ENCODE results near the gene RAB2B.
"Not testable (repeated sequence)": the region's sequence is repeated elsewhere in the genome, so short reads cannot be mapped to it uniquely, and the experiment has no call there.

RAB2B gene

DNA sequence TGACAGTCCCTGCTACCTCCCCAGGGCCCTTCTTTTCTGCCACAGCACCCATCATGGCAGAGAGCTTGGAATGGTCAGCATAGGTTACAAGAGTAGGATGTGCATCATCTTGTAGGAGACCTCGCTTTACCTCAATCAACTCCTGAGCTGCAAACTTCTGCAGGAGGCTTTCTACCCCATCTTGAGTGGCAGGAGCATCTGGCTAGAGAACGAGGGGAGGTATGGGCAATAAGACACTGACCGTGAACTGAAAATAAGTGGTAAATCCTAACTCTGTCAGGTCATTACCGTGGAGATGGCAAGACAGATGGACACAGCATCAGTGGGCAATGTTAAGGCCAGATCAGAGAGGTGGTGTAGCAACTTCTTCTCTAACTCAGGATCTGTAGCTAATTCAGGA, 26.6 kb upstream of the RAB2B start:
- ATAC-seq (no peak), DNase-seq (no peak)
- no peaks in the 10 kb centered on the region for H3K9me3 Mint-ChIP-seq
- H3K4me3 Mint-ChIP-seq = no peak overlapping the region
- peaks cover 75% of the 10 kb centered on the region for H3K4me1 Mint-ChIP-seq
- peak overlapping the region in 1 of 2 donors; percentile 23 for H3K27ac Mint-ChIP-seq
- no peaks in the 10 kb centered on the region for H3K27me3 Mint-ChIP-seq

GRCh38 chr14:21501568-21501967, 24.8 kb upstream of the RAB2B start:
- Mint-ChIP-seq H3K27ac (no peak overlapping the region), H3K9me3 (no peaks in the 10 kb centered on the region), H3K27me3 (no peaks in the 10 kb centered on the region)

DNA sequence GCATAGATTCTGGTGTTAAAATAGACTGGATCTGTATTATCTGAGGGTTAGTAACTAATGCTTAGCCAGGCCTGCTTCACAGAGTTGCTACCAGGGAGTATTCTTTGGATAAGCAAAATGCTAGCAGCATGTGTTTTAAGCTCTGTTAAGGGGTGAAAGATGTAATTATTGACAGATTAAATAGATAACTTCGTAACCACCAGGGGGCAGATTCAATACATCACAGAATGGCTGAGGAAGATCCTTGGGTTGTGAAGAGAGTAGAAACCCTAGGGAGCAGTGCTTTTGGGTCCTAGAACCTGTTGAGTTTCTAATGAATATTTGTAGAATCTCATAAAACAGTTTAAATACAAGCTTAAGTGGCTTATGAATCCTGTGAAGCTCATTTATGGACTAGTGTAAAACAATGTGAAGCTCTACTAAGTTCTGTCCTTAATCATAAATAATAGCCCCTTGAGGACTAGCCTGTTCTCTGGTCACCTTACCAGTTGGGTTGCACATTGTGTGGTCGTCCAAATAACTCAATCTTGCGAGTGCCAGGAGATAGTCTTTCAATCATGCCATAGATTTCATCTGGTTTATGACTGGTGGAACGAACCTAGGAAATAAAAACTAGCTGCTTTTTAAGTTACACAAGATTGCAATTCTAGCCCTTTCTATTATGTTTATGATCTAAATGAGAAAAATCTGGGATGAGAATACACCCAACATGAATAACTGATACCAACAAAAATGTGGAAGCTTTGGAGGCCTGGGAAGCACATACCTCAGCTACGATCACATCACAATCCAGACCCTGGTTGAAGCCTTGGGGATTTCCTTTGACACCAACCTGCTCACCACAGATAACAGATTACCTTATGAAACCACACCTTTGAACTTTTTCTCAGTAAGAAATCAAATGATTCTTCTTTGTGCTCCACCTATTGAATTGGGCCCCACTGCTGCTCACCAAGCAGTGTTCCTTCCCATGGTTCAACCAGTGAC, 22.1 kb upstream of the RAB2B start:
- DNase-seq = peak in 1 of 2 donors; percentile 26
- Mint-ChIP-seq H3K9me3 (no peaks in the 10 kb centered on the region), H3K27ac (peak overlapping the region in 1 of 2 donors; percentile 82), H3K4me1 (peaks cover 42% of the 10 kb centered on the region), H3K27me3 (no peaks in the 10 kb centered on the region), H3K4me3 (peak overlapping the region in 1 of 2 donors; percentile 13)
- ATAC-seq = peak; percentile 81

More at GRCh38 chr14:21501568-21501967, 24.8 kb upstream of the RAB2B start:
- Mint-ChIP-seq H3K4me1 (peaks cover 62% of the 10 kb centered on the region), H3K4me3 (no peak overlapping the region)
- ATAC-seq (no peak), DNase-seq (no peak)

GRCh38 chr14:21496453-21496852, 19.7 kb upstream of the RAB2B start:
- Mint-ChIP-seq H3K27me3 (no peaks in the 10 kb centered on the region), H3K4me3 (no peak overlapping the region), H3K27ac (peak overlapping the region in 1 of 2 donors; percentile 38), H3K9me3 (no peaks in the 10 kb centered on the region), H3K4me1 (peaks cover 29% of the 10 kb centered on the region)
- no peak for ATAC-seq
- no peak for DNase-seq

- peak overlapping the region; percentile 83 to 96 for H3K27ac Mint-ChIP-seq
- peak; percentile 58 for ATAC-seq
- H3K4me3 Mint-ChIP-seq = no peak overlapping the region
- peaks cover 21% of the 10 kb centered on the region for H3K4me1 Mint-ChIP-seq
- H3K27me3 Mint-ChIP-seq = no peaks in the 10 kb centered on the region
- no peak for DNase-seq
- no peaks in the 10 kb centered on the region for H3K9me3 Mint-ChIP-seq
Measured at GRCh38 chr14:21494902-21495762, 18.4 kb upstream of the RAB2B start.

DNA sequence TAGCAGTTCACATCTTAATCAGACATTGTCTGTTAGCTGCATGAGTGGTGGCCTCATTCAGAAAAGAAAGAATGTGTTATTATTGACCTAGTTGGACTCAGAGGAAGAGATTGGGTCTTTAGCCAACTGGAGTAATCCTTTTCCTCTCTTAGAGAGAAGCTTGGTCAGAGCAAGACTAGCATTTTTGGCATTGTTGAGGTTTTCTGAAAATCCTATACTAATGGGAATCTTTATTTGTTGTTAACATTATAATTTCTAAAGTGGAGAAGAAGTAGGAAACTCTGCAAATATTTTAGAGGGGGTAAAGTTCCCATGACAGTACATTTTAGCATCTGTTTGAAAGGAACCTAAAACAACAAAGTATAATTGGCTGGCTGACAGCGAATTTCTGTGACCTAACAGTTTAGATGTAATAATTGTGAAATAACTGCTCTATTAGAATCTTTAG, 9.9 kb upstream of the RAB2B start:
- no peaks in the 10 kb centered on the region for H3K4me1 Mint-ChIP-seq
- no peak overlapping the region for H3K4me3 Mint-ChIP-seq
- no peaks in the 10 kb centered on the region for H3K27me3 Mint-ChIP-seq
- ATAC-seq (no peak), DNase-seq (no peak)
- no peak overlapping the region for H3K27ac Mint-ChIP-seq
- no peaks in the 10 kb centered on the region for H3K9me3 Mint-ChIP-seq

DNA sequence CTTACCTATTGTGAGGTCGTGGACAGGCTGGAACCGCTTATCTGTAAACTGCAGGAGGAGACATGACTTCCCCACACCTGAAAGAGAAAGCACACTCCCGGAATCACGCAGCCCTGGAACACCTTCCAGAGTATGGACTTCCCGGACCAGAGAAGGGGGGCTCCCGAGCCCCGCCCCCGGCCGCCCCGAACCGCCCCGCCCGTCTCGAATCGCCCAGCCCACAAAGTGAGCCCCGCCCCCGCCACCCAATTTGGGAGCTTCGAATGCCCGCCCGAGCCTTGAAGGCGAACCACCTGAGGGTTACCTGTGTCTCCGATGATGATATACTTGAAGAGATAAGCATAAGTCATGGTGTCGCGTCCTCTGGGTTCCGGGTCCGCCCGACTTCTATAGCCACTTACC, 235 bp downstream of the RAB2B start:
- H3K9me3 Mint-ChIP-seq = no peaks in the 10 kb centered on the region
- H3K27ac Mint-ChIP-seq = peak overlapping the region; percentile 98 to 99
- peaks cover 27% of the 10 kb centered on the region for H3K4me1 Mint-ChIP-seq
- ATAC-seq (no peak), DNase-seq (no peak)
- H3K4me3 Mint-ChIP-seq = peak overlapping the region; percentile 95 to 97
- no peaks in the 10 kb centered on the region for H3K27me3 Mint-ChIP-seq

DNA sequence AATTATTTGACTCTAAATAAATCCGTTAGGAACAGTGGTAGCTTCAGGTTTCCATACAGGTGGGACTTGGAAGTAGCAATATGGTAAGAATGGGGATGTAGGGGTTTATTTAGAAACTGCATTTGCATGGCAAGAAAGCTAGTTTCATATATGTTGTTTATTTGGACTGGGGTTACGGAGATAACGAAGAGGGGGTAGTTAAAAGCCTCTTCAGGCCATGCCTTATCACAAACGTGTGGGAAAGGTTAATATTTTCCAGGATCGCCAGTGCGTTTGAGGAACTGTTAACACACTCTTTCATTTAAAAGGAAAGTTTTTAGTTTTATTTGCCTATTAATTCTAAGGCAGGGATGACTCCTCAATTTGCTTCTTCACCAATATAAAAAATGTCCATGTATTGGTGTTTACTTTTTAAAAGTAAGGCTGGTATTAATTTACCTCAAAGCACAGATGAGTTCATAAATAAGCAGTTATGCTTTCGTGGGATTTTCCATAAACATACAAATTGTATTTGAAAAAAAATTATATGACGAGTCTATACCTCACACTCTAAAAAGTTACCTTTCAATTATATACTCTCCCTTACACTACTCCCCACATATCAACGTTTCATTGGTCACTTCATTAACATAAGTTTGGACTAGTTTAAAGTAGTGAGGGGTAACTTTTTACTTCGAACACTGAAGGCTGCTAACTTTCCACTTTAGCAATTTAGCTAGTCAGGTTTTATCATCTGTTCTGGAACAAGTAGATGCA, 814 bp downstream of the RAB2B start:
- Mint-ChIP-seq H3K4me3 (peak overlapping the region; percentile 95 to 97), H3K27me3 (no peaks in the 10 kb centered on the region), H3K27ac (peak overlapping the region; percentile 90 to 99), H3K4me1 (peaks cover 27% of the 10 kb centered on the region), H3K9me3 (no peaks in the 10 kb centered on the region)
- no peak for ATAC-seq
- no peak for DNase-seq

GRCh38 chr14:21467616-21468015, 9.1 kb downstream of the RAB2B start:
- H3K27me3 Mint-ChIP-seq = no peaks in the 10 kb centered on the region
- H3K4me1 Mint-ChIP-seq = peaks cover 5% of the 10 kb centered on the region
- no peak overlapping the region for H3K4me3 Mint-ChIP-seq
- ATAC-seq (no peak), DNase-seq (no peak)
- no peak overlapping the region for H3K27ac Mint-ChIP-seq
- H3K9me3 Mint-ChIP-seq = no peaks in the 10 kb centered on the region

DNA sequence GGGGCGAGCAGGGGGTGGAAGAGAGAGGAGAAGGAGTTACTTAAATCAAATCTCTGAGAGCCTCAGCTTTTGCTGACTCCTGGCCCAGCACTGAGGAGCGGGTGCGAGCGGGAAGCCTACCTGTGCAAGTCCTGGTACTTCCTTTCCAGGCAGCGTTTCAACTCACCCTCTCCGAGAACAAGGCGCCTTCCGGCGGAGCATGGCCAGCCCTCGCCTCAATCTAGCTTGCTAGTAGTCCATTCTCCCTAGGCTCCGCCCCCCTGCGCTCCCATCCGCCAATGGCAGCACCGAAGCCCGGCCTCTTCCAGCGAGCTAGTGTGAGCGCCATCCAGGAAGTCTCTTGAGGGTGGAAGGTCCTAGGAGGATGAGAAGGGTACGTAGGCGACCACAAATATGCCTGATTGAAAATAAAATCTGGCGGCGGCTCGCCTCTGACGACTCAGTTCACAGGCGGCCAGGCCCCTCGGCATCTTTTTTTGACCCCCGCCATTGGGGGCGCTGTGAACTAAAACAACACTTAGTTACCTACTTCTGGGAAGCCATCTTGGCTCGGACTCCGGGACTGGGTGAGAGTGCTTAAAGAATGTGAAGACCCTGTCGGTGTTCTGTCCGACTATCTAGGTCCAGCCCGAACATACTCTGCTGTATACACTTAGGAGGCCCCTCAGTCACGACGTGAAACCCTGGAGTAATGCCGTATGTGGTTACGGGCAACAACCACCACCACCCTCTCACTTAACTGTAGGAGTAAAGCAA, 20.7 kb downstream of the RAB2B start, which contains the start of gene CHD8:
CHD8 (minus strand) TSS at position 212 of the 756 bp plus-strand sequence. CDS start 24,480 bp downstream, outside the sequence.
- Mint-ChIP-seq H3K9me3 (no peaks in the 10 kb centered on the region), H3K27me3 (no peaks in the 10 kb centered on the region), H3K4me1 (peaks cover 49% of the 10 kb centered on the region), H3K27ac (peak within 1 kb of the TSS; percentile 98 to 99), H3K4me3 (peak within 1 kb of the TSS; percentile 93 to 97)
- DNase-seq (peak; percentile 100), ATAC-seq (peak; percentile 99)

- peak overlapping the region; percentile 93 to 97 for H3K4me3 Mint-ChIP-seq
- peak; percentile 48 for ATAC-seq
- no peak for DNase-seq
- H3K27me3 Mint-ChIP-seq = no peaks in the 10 kb centered on the region
- peaks cover 54% of the 10 kb centered on the region for H3K4me1 Mint-ChIP-seq
- peak overlapping the region; percentile 95 to 96 for H3K27ac Mint-ChIP-seq
- H3K9me3 Mint-ChIP-seq = no peaks in the 10 kb centered on the region
Measured at GRCh38 chr14:21455592-21455911, 21.2 kb downstream of the RAB2B start.

DNA sequence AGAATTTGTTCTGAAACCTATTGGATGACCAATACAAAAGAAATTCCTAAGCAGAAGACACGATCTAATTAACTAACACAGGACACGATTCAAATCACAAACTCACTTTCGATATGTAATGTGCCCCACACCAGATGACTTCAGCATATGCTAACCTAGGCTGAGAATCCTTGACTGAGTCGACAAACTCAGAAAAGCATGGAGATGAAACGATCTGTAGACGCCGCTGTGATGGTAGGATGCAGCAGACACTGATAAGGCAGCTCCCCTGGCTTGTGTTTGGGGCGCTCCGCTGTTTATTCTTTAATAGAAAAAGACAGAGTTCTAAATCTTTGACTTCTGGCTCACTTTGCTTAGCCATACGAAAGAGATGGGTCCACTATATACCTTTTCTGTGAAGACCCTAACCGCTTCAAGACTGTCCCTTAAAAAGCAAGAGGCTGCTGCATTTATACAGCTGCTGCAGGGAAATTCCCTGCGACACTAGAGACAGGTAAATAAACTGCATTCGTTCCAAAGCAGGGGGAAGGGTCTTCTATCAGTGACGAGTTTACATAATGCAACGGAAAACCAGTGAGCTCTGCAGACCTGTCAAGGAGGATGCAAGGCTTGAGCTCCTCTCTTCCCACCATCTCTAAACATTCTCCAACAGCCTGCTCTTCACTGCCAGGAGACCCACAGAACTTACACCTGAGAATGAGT, 21.8 kb downstream of the RAB2B start:
- H3K4me3 Mint-ChIP-seq = peak overlapping the region; percentile 93 to 97
- peak overlapping the region; percentile 95 to 96 for H3K27ac Mint-ChIP-seq
- peaks cover 60% of the 10 kb centered on the region for H3K4me1 Mint-ChIP-seq
- DNase-seq (no peak), ATAC-seq (no peak)
- H3K27me3 Mint-ChIP-seq = no peaks in the 10 kb centered on the region
- H3K9me3 Mint-ChIP-seq = no peaks in the 10 kb centered on the region

- Mint-ChIP-seq H3K27me3 (no peaks in the 10 kb centered on the region), H3K27ac (peak overlapping the region in 1 of 2 donors; percentile 81), H3K4me1 (peaks cover 77% of the 10 kb centered on the region), H3K4me3 (peak overlapping the region; percentile 37 to 64), H3K9me3 (no peaks in the 10 kb centered on the region)
- DNase-seq (no peak), ATAC-seq (no peak)
Measured at GRCh38 chr14:21449899-21450216, 26.9 kb downstream of the RAB2B start.

DNA sequence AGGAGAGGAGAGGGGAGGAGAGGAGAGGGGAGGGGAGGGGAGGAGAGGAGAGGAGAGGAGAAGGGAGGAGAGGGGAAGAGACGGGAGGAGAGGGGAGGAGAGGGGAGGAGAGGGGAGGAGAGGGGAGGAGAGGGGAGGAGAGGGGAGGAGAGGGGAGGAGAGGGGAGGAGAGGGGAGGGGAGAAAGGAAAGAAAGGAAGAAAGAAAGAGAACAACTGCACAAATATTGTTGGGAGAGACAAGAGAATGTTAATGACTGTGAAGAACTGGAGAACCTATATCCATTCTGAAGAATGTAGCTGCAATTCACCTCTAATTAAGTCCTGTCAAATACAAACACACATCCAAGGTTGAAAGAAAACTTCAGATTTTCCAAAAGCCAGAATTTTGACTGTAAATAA, 34.1 kb downstream of the RAB2B start:
- H3K4me3 Mint-ChIP-seq, H3K9me3 Mint-ChIP-seq, ATAC-seq, H3K27ac Mint-ChIP-seq, H3K27me3 Mint-ChIP-seq, DNase-seq: not testable (repeated sequence)
- peaks cover 39% of the 10 kb centered on the region for H3K4me1 Mint-ChIP-seq

Data from stimulated activated naive CD8-positive, alpha-beta T cell treated with anti-CD3 and anti-CD28 coated beads, Interleukin-15, amount 100 ng/mL, for 72 hours (primary cell).